GM18526 (cell line): ENCODE results near the gene DRAP1.

Experiments
- POLR2A ChIP-seq: IDR thresholded peaks from 3 replicates; pipeline ENCODE4 v1.6.1; 2011; ENCODE audit not compliant: insufficient read length; ENCODE audit errors: extremely low read depth

Gene DRAP1

GRCh38 chr11:65932558-65932919 lies 13.3 kb downstream of the DRAP1 start:
- no peak for TF ChIP-seq POLR2A

- no peak for TF ChIP-seq POLR2A
These were observed 14.8 kb downstream of the DRAP1 start for GRCh38 chr11:65934014-65934413.

- no peak for TF ChIP-seq POLR2A
These were observed 18.5 kb downstream of the DRAP1 start for GRCh38 chr11:65937766-65938165.

GRCh38 chr11:65941720-65942310 lies 22.6 kb downstream of the DRAP1 start:
- TF ChIP-seq POLR2A: no peak

GRCh38 chr11:65942531-65942930 lies 23.3 kb downstream of the DRAP1 start:
- TF ChIP-seq POLR2A: no peak

GRCh38 chr11:65944191-65944590 lies 25.0 kb downstream of the DRAP1 start:
- no peak for TF ChIP-seq POLR2A

GRCh38 chr11:65944767-65945166 lies 25.5 kb downstream of the DRAP1 start:
- TF ChIP-seq POLR2A: no peak

- TF ChIP-seq POLR2A: no peak
These were observed 26.2 kb downstream of the DRAP1 start, which contains the start of gene TSGA10IP for GRCh38 chr11:65945430-65945911. TSS of gene TSGA10IP (plus strand) at chr11:65945480. CDS start at chr11:65945676, 196 bp downstream.

GRCh38 chr11:65945941-65946558 lies 26.8 kb downstream of the DRAP1 start:
- TF ChIP-seq POLR2A: no peak

GRCh38 chr11:65946655-65947054 lies 27.4 kb downstream of the DRAP1 start:
- no peak for TF ChIP-seq POLR2A

GRCh38 chr11:65947133-65947532 lies 27.9 kb downstream of the DRAP1 start:
- no peak for TF ChIP-seq POLR2A

GRCh38 chr11:65947603-65948125 lies 28.4 kb downstream of the DRAP1 start:
- TF ChIP-seq POLR2A: no peak

GRCh38 chr11:65952052-65952521 lies 32.9 kb downstream of the DRAP1 start:
- no peak for TF ChIP-seq POLR2A

GRCh38 chr11:65953471-65953870 lies 34.2 kb downstream of the DRAP1 start:
- TF ChIP-seq POLR2A: no peak

GRCh38 chr11:65954771-65955170 lies 35.5 kb downstream of the DRAP1 start:
- no peak for TF ChIP-seq POLR2A

GRCh38 chr11:65958291-65958690 lies 39.1 kb downstream of the DRAP1 start:
- TF ChIP-seq POLR2A: no peak
